Measurements from ENCODE around the gene SAFB2.

DNA sequence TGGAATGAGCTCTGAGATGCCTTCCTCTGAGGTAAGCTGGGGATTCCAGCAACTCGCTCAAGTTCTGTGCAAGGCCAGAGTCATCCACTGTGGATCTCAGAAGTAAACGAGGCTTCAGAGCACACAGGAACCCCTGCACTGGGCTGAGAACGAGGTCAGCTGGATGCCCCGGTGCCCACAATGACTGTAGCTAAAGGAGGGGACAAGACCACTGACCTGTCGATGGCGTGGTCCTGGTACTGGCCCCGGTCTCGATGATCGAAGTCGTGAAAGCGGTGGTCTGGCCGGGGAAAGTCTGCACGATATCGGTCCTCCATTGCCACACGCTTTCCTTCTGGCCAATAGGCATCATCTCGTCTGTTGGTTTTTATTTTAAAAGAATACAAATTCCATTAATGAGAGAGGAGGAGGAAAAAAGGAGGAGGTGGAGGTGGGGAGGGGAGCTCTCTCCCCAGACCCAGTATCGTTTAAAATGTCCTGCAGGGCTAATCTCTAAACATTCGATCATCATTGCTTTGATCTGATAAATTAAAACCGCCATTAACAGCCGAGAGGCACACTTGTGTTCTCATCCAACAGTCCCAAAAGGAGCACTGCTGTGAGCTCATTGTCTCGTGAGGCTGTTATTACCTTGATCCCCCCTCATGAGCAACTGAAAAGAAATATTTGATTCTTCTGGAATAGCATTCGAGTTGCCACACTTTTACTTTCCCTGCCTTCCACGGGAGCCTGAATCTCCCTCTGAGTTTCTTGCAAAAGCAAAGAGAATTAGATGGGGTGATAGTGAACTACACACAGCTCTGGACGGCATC is 29.8 kb downstream of the SAFB2 start:
- TF ChIP-seq, protein P1, sequence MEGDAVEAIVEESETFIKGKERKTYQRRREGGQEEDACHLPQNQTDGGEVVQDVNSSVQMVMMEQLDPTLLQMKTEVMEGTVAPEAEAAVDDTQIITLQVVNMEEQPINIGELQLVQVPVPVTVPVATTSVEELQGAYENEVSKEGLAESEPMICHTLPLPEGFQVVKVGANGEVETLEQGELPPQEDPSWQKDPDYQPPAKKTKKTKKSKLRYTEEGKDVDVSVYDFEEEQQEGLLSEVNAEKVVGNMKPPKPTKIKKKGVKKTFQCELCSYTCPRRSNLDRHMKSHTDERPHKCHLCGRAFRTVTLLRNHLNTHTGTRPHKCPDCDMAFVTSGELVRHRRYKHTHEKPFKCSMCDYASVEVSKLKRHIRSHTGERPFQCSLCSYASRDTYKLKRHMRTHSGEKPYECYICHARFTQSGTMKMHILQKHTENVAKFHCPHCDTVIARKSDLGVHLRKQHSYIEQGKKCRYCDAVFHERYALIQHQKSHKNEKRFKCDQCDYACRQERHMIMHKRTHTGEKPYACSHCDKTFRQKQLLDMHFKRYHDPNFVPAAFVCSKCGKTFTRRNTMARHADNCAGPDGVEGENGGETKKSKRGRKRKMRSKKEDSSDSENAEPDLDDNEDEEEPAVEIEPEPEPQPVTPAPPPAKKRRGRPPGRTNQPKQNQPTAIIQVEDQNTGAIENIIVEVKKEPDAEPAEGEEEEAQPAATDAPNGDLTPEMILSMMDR (IDR thresholded peaks at IDR 0.05), result no peak
- no peak for TF ChIP-seq EZH2phosphoT487 (IDR thresholded peaks at IDR 0.05)
- no peak for TF ChIP-seq EZH2 (IDR thresholded peaks at IDR 0.05)
